ENCODE measurements around the gene FAM120AOS. TPM values are rescaled to one million over a fixed set of nuclear protein-coding genes. Genes with fewer than 3 reads are reported as not detected.

The FAM120AOS gene
- polyA plus RNA-seq, 1 donor from 2014 or later = 44.5 TPM

DNA sequence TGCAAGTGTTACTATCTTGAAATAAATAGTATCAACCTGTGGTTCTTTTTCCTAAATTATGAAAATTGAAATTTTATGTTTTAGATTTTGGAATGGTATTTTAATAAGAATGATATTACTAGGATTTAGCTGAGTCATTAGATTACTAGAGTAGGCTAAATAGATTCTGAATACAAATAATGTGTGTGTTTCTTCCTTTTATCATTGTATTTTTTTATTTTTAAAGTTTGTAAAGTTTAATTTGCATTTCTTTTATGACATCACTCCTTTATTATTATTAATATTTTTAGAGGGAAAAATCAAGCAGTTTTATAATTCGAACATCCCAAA, 8.0 kb upstream of the FAM120AOS start:
- peaks cover 59% of the 10 kb centered on the region for H3K79me2 ChIP-seq (replicated peaks; ENCODE audit: insufficient read depth, low read length)
- no peaks in the 10 kb centered on the region for H3K36me3 ChIP-seq (ENCODE audit: insufficient read depth, low read length)
- no peak overlapping the region for H3K27ac ChIP-seq (ENCODE audit: low read length)
- no peaks in the 10 kb centered on the region for H3K9me2 ChIP-seq (ENCODE audit: insufficient read depth, low read length)
- no peaks in the 10 kb centered on the region for H3K27me3 ChIP-seq (ENCODE audit: insufficient read depth, low read depth, low read length)
- no peaks in the 10 kb centered on the region for H3K9me3 ChIP-seq (ENCODE audit: low read length)
- no peak for TF ChIP-seq EZH2 (IDR thresholded peaks at IDR 0.05; ENCODE audit: borderline replicate concordance, insufficient read depth, low read length, poor library complexity, severe bottlenecking)
- no peak for TF ChIP-seq SMC3 (conservative IDR thresholded peaks at IDR 0.05; ENCODE audit: poor library complexity)
- TF ChIP-seq EP300 (conservative IDR thresholded peaks at IDR 0.05; ENCODE audit: poor library complexity, severe bottlenecking) = no peak
- no peak for TF ChIP-seq POLR2AphosphoS5 (IDR thresholded peaks at IDR 0.05)
- TF ChIP-seq, protein P1, sequence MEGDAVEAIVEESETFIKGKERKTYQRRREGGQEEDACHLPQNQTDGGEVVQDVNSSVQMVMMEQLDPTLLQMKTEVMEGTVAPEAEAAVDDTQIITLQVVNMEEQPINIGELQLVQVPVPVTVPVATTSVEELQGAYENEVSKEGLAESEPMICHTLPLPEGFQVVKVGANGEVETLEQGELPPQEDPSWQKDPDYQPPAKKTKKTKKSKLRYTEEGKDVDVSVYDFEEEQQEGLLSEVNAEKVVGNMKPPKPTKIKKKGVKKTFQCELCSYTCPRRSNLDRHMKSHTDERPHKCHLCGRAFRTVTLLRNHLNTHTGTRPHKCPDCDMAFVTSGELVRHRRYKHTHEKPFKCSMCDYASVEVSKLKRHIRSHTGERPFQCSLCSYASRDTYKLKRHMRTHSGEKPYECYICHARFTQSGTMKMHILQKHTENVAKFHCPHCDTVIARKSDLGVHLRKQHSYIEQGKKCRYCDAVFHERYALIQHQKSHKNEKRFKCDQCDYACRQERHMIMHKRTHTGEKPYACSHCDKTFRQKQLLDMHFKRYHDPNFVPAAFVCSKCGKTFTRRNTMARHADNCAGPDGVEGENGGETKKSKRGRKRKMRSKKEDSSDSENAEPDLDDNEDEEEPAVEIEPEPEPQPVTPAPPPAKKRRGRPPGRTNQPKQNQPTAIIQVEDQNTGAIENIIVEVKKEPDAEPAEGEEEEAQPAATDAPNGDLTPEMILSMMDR (IDR thresholded peaks at IDR 0.05; ENCODE audit: poor library complexity, severe bottlenecking) = no peak
- no peak for TF ChIP-seq RAD21 (conservative IDR thresholded peaks at IDR 0.05)
- TF ChIP-seq, protein P2, sequence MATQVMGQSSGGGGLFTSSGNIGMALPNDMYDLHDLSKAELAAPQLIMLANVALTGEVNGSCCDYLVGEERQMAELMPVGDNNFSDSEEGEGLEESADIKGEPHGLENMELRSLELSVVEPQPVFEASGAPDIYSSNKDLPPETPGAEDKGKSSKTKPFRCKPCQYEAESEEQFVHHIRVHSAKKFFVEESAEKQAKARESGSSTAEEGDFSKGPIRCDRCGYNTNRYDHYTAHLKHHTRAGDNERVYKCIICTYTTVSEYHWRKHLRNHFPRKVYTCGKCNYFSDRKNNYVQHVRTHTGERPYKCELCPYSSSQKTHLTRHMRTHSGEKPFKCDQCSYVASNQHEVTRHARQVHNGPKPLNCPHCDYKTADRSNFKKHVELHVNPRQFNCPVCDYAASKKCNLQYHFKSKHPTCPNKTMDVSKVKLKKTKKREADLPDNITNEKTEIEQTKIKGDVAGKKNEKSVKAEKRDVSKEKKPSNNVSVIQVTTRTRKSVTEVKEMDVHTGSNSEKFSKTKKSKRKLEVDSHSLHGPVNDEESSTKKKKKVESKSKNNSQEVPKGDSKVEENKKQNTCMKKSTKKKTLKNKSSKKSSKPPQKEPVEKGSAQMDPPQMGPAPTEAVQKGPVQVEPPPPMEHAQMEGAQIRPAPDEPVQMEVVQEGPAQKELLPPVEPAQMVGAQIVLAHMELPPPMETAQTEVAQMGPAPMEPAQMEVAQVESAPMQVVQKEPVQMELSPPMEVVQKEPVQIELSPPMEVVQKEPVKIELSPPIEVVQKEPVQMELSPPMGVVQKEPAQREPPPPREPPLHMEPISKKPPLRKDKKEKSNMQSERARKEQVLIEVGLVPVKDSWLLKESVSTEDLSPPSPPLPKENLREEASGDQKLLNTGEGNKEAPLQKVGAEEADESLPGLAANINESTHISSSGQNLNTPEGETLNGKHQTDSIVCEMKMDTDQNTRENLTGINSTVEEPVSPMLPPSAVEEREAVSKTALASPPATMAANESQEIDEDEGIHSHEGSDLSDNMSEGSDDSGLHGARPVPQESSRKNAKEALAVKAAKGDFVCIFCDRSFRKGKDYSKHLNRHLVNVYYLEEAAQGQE (IDR thresholded peaks at IDR 0.05; ENCODE audit: borderline replicate concordance) = no peak
- no peak for TF ChIP-seq TAF1 (IDR thresholded peaks at IDR 0.05; ENCODE audit: low read depth)
- TF ChIP-seq MXI1 (conservative IDR thresholded peaks at IDR 0.05; ENCODE audit: poor library complexity, severe bottlenecking) = no peak
- H3K4me2 ChIP-seq (ENCODE audit: low read length) = no peak overlapping the region
- H2AFZ ChIP-seq (ENCODE audit: low read depth, low read length) = no peak overlapping the region
- no peaks in the 10 kb centered on the region for H3F3A ChIP-seq (ENCODE audit: insufficient read depth, low read length, poor library complexity, severe bottlenecking)
- H3K9ac ChIP-seq (ENCODE audit: low read length) = no peak overlapping the region
- no peak overlapping the region for H3K4me3 ChIP-seq (ENCODE audit: low read length)
- no peaks in the 10 kb centered on the region for H4K20me1 ChIP-seq (ENCODE audit: insufficient read depth)

DNA sequence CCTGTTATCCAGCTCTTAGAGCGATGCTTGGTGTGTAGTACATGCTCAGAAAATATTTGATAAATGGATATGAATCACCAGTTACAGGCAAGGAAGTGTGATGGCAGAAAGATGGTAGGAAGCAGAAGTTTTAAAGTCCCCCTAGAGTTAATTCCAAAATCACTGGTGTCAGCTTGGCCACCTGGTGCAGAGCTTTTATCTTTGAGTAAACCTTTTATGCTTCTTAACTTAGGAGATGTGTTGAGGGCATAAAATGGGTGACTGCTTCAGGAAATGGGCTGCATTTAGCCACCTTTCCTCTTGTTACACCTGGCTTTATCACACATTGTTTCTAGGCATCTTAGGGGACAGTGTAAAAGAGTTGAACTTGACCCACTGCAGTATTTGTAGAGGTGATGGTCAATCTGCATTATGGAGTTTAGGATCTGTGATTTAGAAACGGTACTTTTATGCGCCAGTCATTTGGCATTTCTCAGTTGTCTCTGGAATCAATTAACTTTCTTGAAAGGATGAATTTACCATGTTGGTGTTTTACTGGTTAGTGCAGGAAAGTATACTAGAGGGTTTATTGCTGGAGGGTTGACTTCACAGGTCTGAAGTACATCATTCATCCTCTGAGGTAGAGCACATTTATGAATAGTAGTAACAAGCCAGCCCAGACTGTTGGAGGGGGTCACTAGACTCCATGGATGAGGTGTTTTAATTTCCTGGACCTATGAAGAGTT, 7.5 kb upstream of the FAM120AOS start:
- TF ChIP-seq TAF1 (IDR thresholded peaks at IDR 0.05; ENCODE audit: low read depth) = no peak
- TF ChIP-seq POLR2AphosphoS5 (IDR thresholded peaks at IDR 0.05) = no peak
- TF ChIP-seq, protein P1 (IDR thresholded peaks at IDR 0.05; ENCODE audit: poor library complexity, severe bottlenecking) = no peak

More for the DNA sequence above, 7.5 kb upstream of the FAM120AOS start:
- Histone ChIP-seq H3K27ac (ENCODE audit: low read length) (no peak overlapping the region), H3F3A (ENCODE audit: insufficient read depth, low read length, poor library complexity, severe bottlenecking) (no peaks in the 10 kb centered on the region), H3K9me2 (ENCODE audit: insufficient read depth, low read length) (no peaks in the 10 kb centered on the region), H4K20me1 (ENCODE audit: insufficient read depth) (no peaks in the 10 kb centered on the region), H3K4me2 (ENCODE audit: low read length) (no peak overlapping the region), H3K9ac (ENCODE audit: low read length) (no peak overlapping the region), H3K27me3 (ENCODE audit: insufficient read depth, low read depth, low read length) (no peaks in the 10 kb centered on the region), H3K4me3 (ENCODE audit: low read length) (no peak overlapping the region), H3K36me3 (ENCODE audit: insufficient read depth, low read length) (no peaks in the 10 kb centered on the region), H2AFZ (ENCODE audit: low read depth, low read length) (no peak overlapping the region), H3K9me3 (ENCODE audit: low read length) (no peaks in the 10 kb centered on the region), H3K79me2 (replicated peaks; ENCODE audit: insufficient read depth, low read length) (peaks cover 59% of the 10 kb centered on the region)
